B cell (primary cell): ENCODE data around the gene SRSF6.

Experiments used
- EZH2 ChIP-seq: IDR thresholded peaks from 2 replicates; pipeline ENCODE4 v1.6.1; 2012; ENCODE audit warnings: borderline replicate concordance, low read depth, mild to moderate bottlenecking, moderate library complexity, low read length; ENCODE audit not compliant: insufficient read depth, poor library complexity, severe bottlenecking
- TF ChIP-seq, protein P1 (sequence below): fragments of 200-600 bp; IDR thresholded peaks from one replicate; pipeline ENCODE4 v1.8.0; 2022; ENCODE audit warnings: antibody characterized with exemption, mild to moderate bottlenecking

DNA sequence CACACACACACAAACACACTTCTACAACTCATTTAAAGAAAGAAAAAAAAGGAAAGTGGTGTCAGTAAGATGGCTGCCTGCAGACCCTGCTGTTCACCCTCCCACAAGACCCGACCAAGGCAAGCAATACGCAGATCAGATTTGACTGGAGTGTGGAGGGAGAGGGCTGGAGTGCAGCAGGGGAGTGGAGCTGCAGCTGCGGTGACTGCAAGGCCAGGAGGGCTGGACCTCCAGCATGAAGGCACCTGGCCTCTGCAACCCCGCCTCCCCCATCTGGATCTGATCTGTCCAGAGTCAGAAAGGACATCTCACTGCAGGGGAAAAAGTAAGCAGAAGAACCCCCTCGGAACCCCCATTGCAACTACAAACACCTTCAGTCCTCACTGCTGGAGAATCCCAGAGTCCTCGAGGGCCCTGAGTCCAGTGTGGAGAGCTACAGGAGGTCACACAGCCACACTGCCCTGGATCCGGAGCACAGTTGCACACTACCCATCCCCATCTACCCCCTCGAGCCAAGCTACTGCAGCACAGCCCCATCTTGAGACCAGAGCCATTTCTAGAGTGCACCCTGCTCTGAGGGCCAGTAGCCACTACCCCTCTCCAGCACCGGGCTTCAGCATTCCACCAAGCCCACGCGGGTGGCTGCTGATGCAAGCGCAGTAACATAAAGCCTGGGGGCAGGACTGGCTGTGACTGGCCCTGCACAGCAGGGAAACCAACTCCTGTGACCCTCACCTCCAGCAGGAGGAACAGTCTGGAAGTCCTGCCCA is 41.9 kb upstream of the SRSF6 start:
- TF ChIP-seq EZH2 = no peak
- TF ChIP-seq, protein P1, sequence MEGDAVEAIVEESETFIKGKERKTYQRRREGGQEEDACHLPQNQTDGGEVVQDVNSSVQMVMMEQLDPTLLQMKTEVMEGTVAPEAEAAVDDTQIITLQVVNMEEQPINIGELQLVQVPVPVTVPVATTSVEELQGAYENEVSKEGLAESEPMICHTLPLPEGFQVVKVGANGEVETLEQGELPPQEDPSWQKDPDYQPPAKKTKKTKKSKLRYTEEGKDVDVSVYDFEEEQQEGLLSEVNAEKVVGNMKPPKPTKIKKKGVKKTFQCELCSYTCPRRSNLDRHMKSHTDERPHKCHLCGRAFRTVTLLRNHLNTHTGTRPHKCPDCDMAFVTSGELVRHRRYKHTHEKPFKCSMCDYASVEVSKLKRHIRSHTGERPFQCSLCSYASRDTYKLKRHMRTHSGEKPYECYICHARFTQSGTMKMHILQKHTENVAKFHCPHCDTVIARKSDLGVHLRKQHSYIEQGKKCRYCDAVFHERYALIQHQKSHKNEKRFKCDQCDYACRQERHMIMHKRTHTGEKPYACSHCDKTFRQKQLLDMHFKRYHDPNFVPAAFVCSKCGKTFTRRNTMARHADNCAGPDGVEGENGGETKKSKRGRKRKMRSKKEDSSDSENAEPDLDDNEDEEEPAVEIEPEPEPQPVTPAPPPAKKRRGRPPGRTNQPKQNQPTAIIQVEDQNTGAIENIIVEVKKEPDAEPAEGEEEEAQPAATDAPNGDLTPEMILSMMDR = no peak
